ENCODE results near the gene MZB1.
"Not testable (repeated sequence)": the region's sequence is repeated elsewhere in the genome, so short reads cannot be mapped to it uniquely, and the experiment has no call there.

The MZB1 gene

GRCh38 chr5:139391570-139392323 is 2.0 kb upstream of the MZB1 start:
- peak; percentile 58 for DNase-seq

DNA sequence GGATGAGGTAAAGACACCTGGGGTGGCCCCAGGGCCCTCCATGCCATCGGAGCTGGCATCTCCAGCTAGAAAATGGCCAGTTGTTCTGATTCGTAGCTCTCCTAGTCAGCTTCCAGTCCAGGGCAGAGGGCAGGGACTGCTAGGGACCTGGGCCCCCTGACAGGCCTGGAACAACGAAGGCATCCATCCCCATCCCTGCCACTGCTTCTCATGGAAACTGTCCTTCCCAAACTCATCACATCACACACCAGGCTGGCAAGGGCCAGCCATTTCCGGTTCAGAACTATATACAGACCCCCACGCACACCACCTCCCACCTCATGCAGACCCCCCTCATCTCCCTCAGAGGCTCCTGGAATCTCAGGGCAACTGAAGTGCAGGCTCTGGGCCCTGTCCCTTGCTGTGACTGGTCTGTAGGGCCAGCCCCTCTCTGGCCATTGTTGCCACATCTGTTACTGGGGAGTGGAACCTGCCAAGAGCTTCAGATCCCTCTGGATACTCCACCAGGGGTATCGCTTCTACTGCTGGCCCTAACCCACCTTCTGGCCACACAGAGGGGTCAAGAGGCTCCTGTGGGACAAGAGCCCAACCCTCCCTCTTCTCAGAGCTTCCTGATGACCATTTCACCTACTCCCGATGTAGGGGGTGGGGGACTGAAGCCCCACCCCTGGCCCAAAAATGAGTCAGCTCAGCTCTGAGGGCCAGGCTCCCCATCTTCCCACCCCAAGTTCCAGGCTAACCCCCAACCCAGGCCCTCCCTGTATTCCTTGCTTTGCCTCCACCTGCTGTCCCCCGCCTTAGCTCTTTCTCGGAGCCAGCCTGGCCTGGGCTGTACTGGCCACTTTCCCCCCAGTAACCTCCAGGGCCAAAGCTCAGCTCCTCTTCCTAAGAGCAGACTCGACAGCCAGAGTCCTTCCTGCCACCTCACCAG is 1.2 kb upstream of the MZB1 start:
- no peak for DNase-seq

DNA sequence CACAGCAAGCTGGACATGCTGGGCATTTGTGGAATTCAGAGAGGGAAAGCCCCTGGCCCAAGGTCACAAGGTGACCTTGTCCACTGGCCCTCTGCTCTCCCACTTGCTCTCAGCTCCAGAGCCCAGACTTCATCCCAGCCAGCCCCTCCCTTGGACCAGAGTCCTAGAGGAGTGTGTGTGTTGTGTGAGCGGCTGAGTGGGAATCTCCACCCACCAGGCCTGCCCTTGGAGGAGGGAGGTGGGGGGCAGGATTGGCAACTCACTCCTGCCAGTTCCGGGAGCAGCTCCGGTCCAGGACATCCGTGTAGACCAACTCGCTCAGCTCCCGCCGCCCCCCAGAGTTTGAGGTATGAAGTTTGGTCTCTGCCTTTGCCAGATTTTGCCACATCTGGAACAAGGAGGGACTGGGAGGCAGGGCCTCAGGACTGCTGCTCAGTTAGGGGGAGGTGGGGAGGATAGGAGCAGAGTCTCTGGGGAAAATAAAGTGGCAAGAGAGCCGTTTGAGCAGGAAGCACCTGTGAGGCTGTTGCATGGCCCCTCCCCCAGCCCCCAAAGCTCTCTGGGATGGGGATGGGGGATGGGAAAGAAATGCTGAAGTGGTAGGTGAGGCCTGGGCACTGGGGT is 1.4 kb downstream of the MZB1 start:
- DNase-seq, result peak; percentile 31

GRCh38 chr5:139387611-139388197 is 2.0 kb downstream of the MZB1 start:
- no peak for DNase-seq

DNA sequence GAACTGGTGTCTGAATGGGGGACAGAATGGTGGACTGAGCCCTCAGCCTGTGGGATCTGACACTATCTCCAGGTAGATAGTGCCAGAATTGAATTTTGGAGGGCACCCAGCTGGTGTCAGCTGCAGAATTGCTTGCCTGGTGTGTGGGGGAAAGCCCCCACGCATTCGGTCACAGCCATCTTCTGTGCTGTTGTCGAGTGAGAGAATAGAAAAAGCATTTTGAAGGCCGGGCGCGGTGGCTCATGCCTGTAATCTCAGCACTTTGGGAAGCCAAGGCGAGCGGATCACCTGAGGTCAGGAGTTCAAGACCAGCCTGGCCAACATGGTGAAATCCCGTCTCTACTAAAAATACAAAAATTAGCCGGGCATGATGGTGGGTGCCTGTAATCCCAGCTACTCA is 2.8 kb downstream of the MZB1 start:
- not testable (repeated sequence) for DNase-seq

DNA sequence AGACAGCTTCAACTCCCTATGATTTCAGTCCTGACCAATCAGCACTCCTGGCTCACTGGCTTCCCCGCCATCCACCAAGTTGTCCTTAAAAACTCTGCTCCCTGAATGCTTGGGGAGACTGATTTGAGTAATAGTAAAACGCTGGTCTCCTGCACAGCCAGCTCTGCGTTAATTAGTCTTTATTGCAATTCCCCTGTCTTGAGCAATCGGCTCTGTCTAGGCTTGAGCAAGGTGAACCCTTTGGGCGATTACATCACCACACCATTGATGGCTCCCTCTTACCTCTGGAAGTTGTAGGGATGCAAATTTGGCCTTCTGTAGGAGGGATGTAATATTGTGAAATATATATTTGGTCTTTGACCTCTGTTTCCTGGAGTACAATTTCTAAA is 3.7 kb downstream of the MZB1 start:
- DNase-seq, result no peak

- no peak for DNase-seq
Observed at GRCh38 chr5:139385061-139386049, 4.4 kb downstream of the MZB1 start.

GRCh38 chr5:139384591-139385051 is 5.1 kb downstream of the MZB1 start:
- DNase-seq, result no peak

DNA sequence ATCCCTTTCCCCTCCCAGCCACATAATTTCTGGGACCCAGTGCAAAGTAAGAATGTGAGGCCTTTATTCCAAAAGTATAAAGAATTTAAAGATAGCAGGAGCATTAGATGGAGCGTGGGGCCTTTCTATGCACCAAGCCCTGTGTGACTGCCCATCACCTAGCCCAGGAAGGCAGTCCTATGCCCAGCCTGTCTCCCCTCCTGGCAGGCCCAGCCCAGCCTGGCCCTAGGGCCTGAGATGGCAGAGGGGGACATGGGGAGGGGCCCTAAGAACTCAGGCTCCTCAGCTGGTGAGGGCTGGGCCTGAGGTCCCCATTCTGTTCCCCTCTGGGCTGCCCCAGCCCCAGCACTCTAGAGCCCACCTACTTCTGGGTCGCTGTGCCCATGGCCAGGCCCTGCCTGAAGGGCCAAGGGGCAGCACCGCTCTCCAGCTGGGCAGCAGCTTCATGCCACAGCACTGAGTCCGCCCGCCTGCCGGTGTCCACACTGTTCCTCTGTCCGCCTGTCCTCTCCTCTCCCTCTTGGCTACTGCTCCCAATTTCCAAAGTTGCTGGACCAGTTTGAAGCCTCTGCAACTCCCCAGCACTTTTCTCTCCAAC is 5.6 kb downstream of the MZB1 start:
- DNase-seq, result no peak

- DNase-seq, result no peak
Observed at GRCh38 chr5:139383275-139383992, 6.3 kb downstream of the MZB1 start, which contains the start of gene SLC23A1. TSS of gene SLC23A1 (minus strand) at chr5:139383297. CDS start at chr5:139383253, 44 bp downstream.

DNA sequence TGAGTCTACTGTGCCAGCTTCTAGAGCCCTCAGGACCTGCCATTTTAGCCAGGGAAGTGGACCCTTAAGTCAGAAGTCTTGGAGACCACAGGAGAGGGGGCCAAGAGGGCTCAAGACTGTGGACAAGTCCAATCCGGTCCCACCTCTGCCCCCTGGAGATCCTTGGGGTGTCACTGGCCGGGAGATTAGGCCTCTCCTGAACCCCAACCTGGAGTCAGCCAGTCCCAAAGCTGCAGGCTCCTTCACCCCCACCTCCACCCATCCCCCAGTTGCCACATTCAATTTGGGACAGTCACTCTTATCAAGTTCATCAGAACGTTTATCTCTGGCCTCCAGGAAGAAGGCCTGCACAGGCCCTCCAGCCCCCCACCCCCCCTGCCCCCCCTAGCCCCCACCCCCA is 6.9 kb downstream of the MZB1 start:
- no peak for DNase-seq

- no peak for DNase-seq
Observed at GRCh38 chr5:139381837-139382761, 7.6 kb downstream of the MZB1 start.

DNA sequence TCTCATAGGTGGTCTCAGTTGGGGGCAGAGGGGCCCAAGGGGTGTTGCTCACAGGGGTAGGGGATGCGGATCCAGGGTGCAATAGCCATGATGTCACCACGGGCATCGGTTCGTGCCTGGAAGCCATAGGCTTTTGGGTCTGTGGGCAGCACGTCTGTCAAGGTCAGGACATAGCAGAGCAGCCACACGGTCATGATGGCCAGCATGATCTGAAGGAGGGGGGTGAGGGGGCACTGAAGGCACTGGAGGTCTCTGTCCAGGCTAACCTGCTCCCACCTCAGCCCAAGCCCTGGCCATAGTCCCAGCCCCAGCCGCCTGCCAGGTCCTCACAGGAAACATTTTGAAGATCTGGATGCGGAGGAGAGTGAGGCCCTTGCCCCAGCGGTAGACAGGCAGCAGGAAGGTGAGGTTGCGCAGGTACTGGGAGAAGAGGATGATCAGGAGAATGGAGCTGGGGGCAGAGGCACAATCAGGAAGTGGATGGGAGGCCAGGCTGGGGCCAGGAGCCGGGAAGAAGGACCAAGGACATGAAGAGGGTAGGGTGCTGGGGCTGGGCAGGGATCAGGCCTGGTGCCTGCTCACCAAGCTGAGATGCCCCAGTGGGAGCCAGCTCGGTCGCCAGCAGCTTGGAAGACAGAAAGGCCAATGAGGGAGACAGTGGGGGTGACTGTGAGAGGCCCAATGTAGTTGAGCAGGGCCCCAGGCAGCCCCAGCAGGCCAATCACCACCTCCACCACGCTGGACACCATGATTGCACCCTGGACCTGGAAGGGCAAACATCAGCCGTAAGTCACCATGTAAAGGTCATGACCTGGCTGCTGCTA is 9.9 kb downstream of the MZB1 start:
- no peak for DNase-seq

DNA sequence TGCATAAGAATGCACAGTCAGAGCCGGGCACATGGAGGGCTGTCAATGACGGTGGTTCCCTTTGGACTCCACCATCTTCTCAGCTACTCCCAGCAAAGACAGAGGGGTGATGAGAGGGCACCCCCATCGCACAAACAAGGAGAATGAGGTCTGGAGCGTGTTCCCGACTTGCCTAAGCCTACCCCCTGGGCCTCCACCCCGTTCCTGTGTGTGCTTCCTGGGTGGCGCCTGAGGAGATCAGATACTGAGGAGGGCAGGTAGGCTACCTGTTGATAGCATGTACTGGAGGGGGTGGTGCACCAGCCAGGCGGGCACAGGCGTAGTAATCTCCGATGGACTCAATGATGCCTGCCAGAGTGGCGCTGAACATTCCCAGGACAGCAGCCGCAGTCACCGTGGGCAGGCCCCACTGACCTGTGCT is 10.8 kb downstream of the MZB1 start:
- DNase-seq, result no peak

DNA sequence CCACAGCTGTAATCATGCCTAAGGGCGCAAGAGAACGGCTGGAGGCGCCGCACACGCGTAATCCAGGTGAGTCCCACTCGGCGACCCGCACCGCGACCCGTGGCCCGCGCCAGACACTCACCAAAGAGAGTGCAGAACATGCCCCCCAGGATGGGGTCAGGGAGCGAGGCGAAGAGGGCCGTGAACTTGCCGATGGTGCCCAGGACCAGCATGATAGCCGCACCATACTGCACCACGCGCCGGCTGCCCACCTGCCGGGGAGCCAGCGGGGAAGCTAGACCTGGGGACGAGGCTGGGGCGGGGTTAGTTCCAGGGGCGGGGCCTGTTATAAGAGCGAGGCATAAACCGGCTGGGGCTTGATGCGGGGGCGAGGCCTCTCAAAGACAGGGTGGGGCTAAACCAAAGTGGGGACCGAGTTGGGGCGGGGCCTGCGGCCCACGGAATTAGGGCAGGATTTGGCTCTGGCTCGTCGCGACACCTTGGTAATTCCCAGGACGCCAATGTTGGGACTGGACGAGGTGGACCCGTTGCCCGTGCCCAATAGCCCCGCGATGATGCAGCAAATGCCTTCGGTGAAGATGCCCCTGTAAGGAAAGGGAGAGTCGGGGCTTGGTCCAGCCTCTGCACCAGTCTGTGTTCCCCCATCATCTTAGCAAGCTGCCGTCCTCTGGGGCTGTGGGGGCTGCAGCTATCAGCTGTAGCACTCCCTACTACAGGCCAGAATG is 11.4 kb downstream of the MZB1 start:
- no peak for DNase-seq

GRCh38 chr5:139377226-139377625 is 12.5 kb downstream of the MZB1 start:
- no peak for DNase-seq

DNA sequence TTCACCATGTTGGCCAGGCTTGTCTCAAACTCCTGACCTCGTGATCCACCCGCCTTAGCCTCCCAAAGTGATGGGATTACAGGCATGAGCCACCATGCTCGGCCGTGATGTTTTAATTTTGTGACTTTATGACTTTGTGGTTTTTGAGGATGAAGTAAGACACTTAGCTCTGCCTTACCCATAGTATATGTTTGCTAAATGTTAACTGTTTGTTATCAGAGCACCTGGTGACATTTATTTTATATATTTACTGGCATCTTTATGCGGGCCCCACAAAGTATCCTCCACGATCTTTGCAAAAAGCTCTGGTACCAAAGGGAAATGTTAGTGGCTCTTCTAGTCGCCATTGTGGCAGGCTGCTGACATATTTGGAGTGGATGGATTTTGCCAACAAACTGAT is 13.3 kb downstream of the MZB1 start:
- DNase-seq, result no peak

All from fibroblast of skin of back (primary cell).